Mucosa of descending colon (tissue), 3 donors: ENCODE data around the gene TECPR1. TPM values are rescaled to one million over a fixed set of nuclear protein-coding genes. Genes with fewer than 3 reads are reported as not detected.

Source experiments
- ATAC-seq: fragments of 200-7000 bp; cut with Tn5 transposase; one replicate; pipeline ENCODE4 v1.9.1; 2020; ENCODE audit warnings: mild to moderate bottlenecking, moderate library complexity
- DNase-seq, 3 donors: peaks; one replicate each; pipeline ENCODE4 v3.0.0-alpha.2; 2020
- H3K36me3 ChIP-seq: fragments of 200-600 bp; one replicate; pipeline ENCODE4 v1.8.0; 2021; ENCODE audit warnings: low read depth, mild to moderate bottlenecking
- H3K4me1 ChIP-seq: fragments of 200-600 bp; one replicate; pipeline ENCODE4 v1.8.0; 2021; ENCODE audit warnings: low read depth, mild to moderate bottlenecking
- H3K4me3 ChIP-seq: fragments of 200-600 bp; one replicate; pipeline ENCODE4 v1.8.0; 2021; ENCODE audit warnings: mild to moderate bottlenecking
- H3K9me3 ChIP-seq: fragments of 200-600 bp; one replicate; pipeline ENCODE4 v1.8.0; 2021; ENCODE audit warnings: mild to moderate bottlenecking
- intact Hi-C, 2 donors: fragments of 100-400 bp; cut with DNase I in 1 of 2; cut with micrococcal nuclease in 1 of 2; formaldehyde crosslinking; loops; one replicate each; pipeline versions ENCODE4 v1.11.0 to v1.11.1; 2022; cut with DNase I, micrococcal nuclease
- long read RNA-seq, 2 donors: library from polyadenylated mRNA; unstranded; transcript quantifications; one replicate each; pipeline ENCODE4 v2.0.0, GENCODE V29; 2019 to 2021
- total RNA-seq, 3 donors: library from RNA; stranded (reverse); fragmentation: NEBNext Ultra II Directional in 2 of 3; extraction: Animal tissue kit (Norgen Biotek cat#: 25700) in 2 of 3; gene quantifications; one replicate each; pipeline versions ENCODE4 v1.2.1 to v1.2.4, GENCODE V29; 2021 to 2023
- TF ChIP-seq, protein P1 (sequence below): fragments of 200-600 bp; IDR thresholded peaks from one replicate; pipeline ENCODE4 v1.8.0; 2022; ENCODE audit warnings: antibody characterized with exemption, mild to moderate bottlenecking
- donor health status: DM: no; HTN: no; CAD: no; lungs with moderate emphysema.
- donor health status: DM: no; HTN: no; CAD: no.
- donor health status: DM: no; HTN: yes; CAD: no.

The TECPR1 gene, protein sequence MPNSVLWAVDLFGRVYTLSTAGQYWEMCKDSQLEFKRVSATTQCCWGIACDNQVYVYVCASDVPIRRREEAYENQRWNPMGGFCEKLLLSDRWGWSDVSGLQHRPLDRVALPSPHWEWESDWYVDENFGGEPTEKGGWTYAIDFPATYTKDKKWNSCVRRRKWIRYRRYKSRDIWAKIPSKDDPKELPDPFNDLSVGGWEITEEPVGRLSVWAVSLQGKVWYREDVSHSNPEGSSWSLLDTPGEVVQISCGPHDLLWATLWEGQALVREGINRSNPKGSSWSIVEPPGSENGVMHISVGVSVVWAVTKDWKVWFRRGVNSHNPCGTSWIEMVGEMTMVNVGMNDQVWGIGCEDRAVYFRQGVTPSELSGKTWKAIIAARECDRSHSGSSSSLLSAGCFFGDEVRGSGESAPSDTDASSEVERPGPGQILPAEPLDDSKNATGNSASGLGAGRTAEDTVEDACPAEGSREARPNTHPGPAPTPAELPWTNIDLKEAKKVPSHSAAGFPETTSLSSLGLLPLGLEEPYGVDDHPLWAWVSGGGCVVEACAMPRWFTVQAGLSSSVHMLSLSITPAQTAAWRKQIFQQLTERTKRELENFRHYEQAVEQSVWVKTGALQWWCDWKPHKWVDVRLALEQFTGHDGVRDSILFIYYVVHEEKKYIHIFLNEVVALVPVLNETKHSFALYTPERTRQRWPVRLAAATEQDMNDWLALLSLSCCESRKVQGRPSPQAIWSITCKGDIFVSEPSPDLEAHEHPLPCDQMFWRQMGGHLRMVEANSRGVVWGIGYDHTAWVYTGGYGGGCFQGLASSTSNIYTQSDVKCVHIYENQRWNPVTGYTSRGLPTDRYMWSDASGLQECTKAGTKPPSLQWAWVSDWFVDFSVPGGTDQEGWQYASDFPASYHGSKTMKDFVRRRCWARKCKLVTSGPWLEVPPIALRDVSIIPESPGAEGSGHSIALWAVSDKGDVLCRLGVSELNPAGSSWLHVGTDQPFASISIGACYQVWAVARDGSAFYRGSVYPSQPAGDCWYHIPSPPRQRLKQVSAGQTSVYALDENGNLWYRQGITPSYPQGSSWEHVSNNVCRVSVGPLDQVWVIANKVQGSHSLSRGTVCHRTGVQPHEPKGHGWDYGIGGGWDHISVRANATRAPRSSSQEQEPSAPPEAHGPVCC
- 10 to 100 TPM; 37.0 to 50.5 (median 45.5) TPM for total RNA-seq
- long read RNA-seq, donor 1, full-length matches to known transcripts: 9 of 46 reads
- long read RNA-seq, donor 1, partial matches to known transcripts: 14 of 46 reads
- long read RNA-seq, donor 1, other reads (novel, unspliced or antisense): 23 of 46 reads
- long read RNA-seq, donor 2, full-length matches to known transcripts: 3 of 17 reads
- long read RNA-seq, donor 2, partial matches to known transcripts: 5 of 17 reads
- long read RNA-seq, donor 2, other reads (novel, unspliced or antisense): 9 of 17 reads

DNA sequence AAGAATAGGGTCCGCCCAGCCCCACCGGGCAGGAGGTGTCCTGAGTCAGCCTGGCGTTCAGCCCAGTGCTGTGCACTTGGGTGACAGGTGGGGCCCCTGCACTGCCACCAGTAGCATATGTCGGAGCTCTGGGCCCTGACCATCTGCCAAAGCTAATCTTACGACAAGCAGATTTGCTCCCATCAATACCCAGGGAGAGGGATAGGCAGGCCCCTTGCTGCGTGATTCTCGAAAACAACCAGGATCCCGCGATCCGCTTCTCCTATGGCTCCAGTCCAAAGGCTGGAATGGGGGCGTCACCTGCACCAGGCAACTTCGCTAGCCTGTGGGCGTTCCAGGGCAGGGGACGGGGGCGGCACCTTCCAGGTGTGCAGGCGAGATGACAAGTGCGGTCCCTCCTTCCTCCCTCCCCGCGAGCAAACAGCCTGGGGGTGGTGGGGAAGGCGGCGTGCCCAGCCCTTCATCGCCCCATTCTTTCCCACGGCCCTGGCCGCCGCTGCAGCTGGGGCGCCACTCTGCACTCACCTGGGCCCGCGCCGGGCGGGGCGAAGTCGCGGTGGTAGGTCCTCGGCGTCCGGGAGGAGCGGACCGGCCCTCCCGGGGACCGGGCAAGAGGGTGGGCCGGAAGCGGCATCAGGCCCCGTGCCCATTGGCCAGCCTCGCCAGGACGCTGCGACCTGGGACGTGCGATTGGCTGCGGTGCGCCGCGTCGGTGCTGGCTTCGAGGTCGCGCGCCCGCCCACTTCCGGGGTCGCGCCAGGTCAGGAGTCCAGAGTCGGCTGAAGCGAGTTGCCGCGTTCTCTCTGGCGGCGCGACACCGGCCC, at the start of gene TECPR1:
TECPR1 (minus strand) TSS at position 632 of the 824 bp plus-strand sequence. CDS start 6,086 bp downstream, outside the sequence.
- H3K36me3 ChIP-seq: no peaks in the 10 kb centered on the region
- peak; percentile 95 for ATAC-seq
- H3K4me3 ChIP-seq: peak within 1 kb of the TSS; percentile 75
- peaks cover 32% of the 10 kb centered on the region for H3K4me1 ChIP-seq
- TF ChIP-seq, protein P1, sequence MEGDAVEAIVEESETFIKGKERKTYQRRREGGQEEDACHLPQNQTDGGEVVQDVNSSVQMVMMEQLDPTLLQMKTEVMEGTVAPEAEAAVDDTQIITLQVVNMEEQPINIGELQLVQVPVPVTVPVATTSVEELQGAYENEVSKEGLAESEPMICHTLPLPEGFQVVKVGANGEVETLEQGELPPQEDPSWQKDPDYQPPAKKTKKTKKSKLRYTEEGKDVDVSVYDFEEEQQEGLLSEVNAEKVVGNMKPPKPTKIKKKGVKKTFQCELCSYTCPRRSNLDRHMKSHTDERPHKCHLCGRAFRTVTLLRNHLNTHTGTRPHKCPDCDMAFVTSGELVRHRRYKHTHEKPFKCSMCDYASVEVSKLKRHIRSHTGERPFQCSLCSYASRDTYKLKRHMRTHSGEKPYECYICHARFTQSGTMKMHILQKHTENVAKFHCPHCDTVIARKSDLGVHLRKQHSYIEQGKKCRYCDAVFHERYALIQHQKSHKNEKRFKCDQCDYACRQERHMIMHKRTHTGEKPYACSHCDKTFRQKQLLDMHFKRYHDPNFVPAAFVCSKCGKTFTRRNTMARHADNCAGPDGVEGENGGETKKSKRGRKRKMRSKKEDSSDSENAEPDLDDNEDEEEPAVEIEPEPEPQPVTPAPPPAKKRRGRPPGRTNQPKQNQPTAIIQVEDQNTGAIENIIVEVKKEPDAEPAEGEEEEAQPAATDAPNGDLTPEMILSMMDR: no peak
- no peaks in the 10 kb centered on the region for H3K9me3 ChIP-seq
- intact Hi-C loops: no loop called here
- peak; percentile 96 to 98 (median 98) for DNase-seq

DNA sequence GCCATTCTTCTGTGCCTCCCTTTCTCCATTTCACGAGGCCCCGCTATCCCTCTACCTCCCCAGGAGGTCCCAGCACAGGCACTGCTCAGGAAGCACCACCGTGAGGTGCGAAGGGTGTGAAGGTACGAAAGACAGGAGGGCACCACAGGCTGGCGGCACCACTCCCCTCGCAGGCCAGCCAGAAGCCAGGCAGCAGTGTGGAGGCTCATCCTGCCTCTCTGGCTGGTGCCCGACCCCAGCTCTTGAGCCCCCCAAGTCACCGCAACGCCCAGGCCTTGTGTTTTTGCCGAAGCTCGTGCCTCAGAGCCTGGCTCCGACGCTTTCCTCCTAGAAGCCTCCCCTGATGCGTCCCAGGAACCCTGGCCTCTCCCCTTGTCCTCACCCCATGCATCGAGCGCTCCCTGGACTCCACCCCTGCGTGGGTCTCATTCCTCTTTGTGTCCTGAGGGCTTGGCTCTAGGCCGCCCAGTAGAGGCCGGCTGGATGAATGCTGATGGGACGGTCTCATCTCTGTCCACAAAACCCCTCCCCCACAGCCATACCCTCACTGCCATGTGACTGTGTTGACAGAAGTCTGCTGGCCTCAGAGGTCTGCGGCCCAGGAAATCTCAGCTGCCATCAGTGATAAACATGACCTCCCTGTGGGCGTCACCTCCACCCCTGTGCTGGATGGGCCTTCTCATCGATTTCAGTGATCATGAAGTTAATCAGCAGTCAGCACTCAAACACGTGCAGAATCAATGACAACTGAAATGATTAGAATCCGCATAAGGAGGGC, 48.8 kb upstream of the TECPR1 start:
- TF ChIP-seq, protein P1: no peak
- H3K9me3 ChIP-seq: no peaks in the 10 kb centered on the region
- H3K4me1 ChIP-seq: no peaks in the 10 kb centered on the region
- DNase-seq: no peak
- no peaks in the 10 kb centered on the region for H3K36me3 ChIP-seq
- intact Hi-C loops: no loop called here
- no peak overlapping the region for H3K4me3 ChIP-seq
- no peak for ATAC-seq

DNA sequence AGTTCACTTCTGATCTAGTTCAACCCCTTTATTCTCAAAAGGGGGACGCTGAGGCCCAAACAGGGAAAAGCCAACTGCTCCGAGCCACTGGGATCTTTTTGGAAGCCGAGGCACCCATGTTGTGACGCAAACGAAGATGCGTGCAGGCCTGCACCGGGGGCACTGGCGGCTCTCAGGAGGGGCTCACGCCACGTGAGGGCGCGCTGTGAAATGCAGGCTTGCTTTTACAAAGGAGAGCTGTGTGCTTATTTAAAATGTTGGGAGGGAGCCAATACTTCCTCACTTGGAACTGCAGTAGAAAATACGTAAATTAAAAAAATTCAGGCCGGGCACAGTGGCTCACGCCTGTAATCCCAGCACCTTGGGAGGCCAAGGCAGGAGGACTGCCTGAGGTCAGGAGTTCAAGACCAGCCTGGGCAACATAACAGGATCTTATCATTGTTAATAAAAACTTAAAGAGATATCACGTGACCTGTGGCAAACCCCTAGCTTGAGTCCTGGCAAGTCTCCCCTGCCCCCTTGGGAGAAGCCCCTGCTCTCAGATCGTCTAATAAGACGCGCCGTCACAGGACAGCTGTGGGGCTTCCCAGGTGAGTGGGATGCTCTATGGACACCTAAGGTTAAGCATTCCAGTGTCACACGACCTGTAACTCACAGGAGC, 45.7 kb upstream of the TECPR1 start:
- TF ChIP-seq, protein P1: no peak
- Histone ChIP-seq H3K4me1 (no peaks in the 10 kb centered on the region), H3K4me3 (no peak overlapping the region), H3K9me3 (no peaks in the 10 kb centered on the region), H3K36me3 (peaks cover 6% of the 10 kb centered on the region)
- intact Hi-C loops: no loop called here
- no peak for ATAC-seq
- DNase-seq: no peak

DNA sequence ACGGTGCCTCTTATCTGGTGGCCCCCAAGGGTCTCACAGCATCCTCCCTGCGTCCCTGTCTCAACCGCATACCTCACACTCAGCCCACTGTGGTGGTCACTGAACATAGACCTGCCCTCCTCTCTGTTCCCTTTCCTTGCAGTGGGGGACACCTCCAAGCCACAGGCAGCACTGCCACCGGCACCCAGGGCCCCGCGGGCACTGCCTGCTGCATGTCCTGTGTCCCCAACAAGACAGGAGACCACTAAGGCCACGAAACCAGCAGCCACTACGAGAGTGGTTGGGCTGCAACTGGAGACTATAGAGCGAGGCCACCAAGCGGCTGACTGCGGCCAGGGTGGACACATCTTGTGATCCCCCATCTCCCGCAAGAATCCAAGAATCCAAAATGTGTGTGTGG, 44.8 kb upstream of the TECPR1 start:
- Histone ChIP-seq H3K9me3 (no peaks in the 10 kb centered on the region), H3K4me1 (no peaks in the 10 kb centered on the region), H3K4me3 (no peak overlapping the region), H3K36me3 (peaks cover 11% of the 10 kb centered on the region)
- no peak for ATAC-seq
- DNase-seq: no peak
- intact Hi-C loops: no loop called here
- TF ChIP-seq, protein P1: no peak
